ENCODE data around the gene OR4D2. TPM values are rescaled to one million over a fixed set of nuclear protein-coding genes. Genes with fewer than 3 reads are reported as not detected.

The OR4D2 gene
- total and polyA plus RNA-seq, 2 of the 13 experiments (the other 11 are each of a cell fraction or from before 2014, with no cell fraction given), result not detected

DNA sequence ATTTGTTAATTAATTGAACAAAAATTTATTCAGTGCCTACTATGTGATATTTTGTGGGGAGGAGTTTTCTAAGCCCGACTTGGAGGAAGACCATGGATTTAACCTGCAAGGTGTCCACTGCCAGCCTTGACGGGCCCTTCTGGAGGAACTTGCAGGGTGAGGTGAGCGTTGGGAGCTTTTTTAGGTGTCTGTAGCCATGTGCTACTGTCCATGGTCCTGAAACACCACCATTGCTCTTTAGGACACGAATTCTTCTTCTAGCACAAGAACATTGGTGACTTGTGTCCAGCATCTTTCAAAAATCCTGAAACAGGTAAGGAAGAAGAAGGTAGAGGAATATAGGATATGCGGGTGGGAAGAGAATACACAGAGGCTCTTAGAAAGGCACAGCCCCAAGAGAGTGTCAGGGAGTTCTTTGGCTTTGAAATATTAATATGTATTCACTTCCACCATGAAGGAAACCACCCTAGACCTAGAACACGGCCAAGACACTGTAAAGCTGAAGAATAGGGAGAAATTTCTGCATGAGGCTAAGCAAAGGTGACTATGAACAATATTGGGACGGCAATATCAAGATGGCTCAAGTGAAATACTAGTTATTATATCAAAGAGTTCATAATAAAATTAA lies 46.5 kb upstream of the OR4D2 start (continued):
- TF ChIP-seq RERE (CRISPR knock-in tag; IDR thresholded peaks at IDR 0.05; ENCODE audit: low read depth) (no peak), ZNF18 (CRISPR knock-in tag; IDR thresholded peaks at IDR 0.05; ENCODE audit: insufficient replicate concordance) (no peak), ZNF619 (CRISPR knock-in tag; IDR thresholded peaks at IDR 0.05) (no peak), KLF13 (CRISPR knock-in tag; IDR thresholded peaks at IDR 0.05) (no peak), ZNF138 (CRISPR knock-in tag; IDR thresholded peaks at IDR 0.05; ENCODE audit: low read depth) (peak; percentile 86; the same call in 1 of the 2 replicates), TFAP4 (IDR thresholded peaks at IDR 0.05; ENCODE audit: borderline replicate concordance, low read depth) (no peak), ZSCAN29 (CRISPR knock-in tag; conservative IDR thresholded peaks at IDR 0.05) (no peak), ISX (CRISPR knock-in tag; conservative IDR thresholded peaks at IDR 0.05) (peak; percentile 70; the same call in 1 of the 2 replicates), TAF1 (CRISPR knock-in tag; IDR thresholded peaks at IDR 0.05) (no peak), FOXJ3 (CRISPR knock-in tag; IDR thresholded peaks at IDR 0.05; ENCODE audit: borderline replicate concordance) (no peak), IKZF4 (CRISPR knock-in tag; IDR thresholded peaks at IDR 0.05; ENCODE audit: borderline replicate concordance, low read depth, not compliant biosample characterization) (no peak), MAFK (conservative IDR thresholded peaks at IDR 0.05 in 1 of 2, IDR thresholded peaks at IDR 0.05 in 1 of 2; ENCODE audit: low read length in 2 of 2) (no peak), IKZF1 (IDR thresholded peaks at IDR 0.05) (no peak), FOXA1 (IDR thresholded peaks at IDR 0.05) (no peak), FOXA1 (CRISPR knock-in tag; IDR thresholded peaks at IDR 0.05) (no peak), FOXA3 (CRISPR knock-in tag; IDR thresholded peaks at IDR 0.05) (peak; percentile 47; the same call in 1 of the 2 replicates), TRIM24 (CRISPR knock-in tag; IDR thresholded peaks at IDR 0.05) (no peak), ZNF326 (CRISPR knock-in tag; IDR thresholded peaks at IDR 0.05; ENCODE audit: borderline replicate concordance) (no peak), ATRX (CRISPR knock-in tag; IDR thresholded peaks at IDR 0.05; ENCODE audit: borderline replicate concordance) (no peak)
- TF ChIP-seq, protein P1, sequence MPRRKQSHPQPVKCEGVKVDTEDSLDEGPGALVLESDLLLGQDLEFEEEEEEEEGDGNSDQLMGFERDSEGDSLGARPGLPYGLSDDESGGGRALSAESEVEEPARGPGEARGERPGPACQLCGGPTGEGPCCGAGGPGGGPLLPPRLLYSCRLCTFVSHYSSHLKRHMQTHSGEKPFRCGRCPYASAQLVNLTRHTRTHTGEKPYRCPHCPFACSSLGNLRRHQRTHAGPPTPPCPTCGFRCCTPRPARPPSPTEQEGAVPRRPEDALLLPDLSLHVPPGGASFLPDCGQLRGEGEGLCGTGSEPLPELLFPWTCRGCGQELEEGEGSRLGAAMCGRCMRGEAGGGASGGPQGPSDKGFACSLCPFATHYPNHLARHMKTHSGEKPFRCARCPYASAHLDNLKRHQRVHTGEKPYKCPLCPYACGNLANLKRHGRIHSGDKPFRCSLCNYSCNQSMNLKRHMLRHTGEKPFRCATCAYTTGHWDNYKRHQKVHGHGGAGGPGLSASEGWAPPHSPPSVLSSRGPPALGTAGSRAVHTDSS (CRISPR knock-in tag; conservative IDR thresholded peaks at IDR 0.05), result no peak

Data from HepG2 (cell line).